Neural cell (in vitro differentiated cells): ENCODE measurements around the gene DZIP1L.

ENCODE experiments used
- EP300 ChIP-seq: fragments of 450-650 bp; conservative IDR thresholded peaks from 2 replicates; pipeline ENCODE4 v1.6.1; 2014; ENCODE audit warnings: antibody characterized with exemption, mild to moderate bottlenecking, moderate library complexity; ENCODE audit not compliant: poor library complexity, severe bottlenecking
- EZH2 ChIP-seq: fragments of 200-600, 300-800 bp; shearing (Covaris generic), sonication (generic); IDR thresholded peaks from 2 replicates; pipeline ENCODE4 v1.6.1; 2014; ENCODE audit warnings: antibody characterized with exemption, low read length, borderline replicate concordance, mild to moderate bottlenecking; ENCODE audit not compliant: insufficient read depth, poor library complexity, severe bottlenecking
- MXI1 ChIP-seq: fragments of 450-650 bp; conservative IDR thresholded peaks from 2 replicates; pipeline ENCODE4 v1.6.1; 2014; ENCODE audit warnings: antibody characterized with exemption, mild to moderate bottlenecking; ENCODE audit not compliant: poor library complexity, severe bottlenecking
- POLR2AphosphoS5 ChIP-seq: IDR thresholded peaks from 2 replicates; pipeline ENCODE4 v1.6.1; 2012
- RAD21 ChIP-seq: fragments of 450-650 bp; conservative IDR thresholded peaks from 2 replicates; pipeline ENCODE4 v1.6.1; 2014; ENCODE audit warnings: antibody characterized with exemption, mild to moderate bottlenecking, moderate library complexity
- TAF1 ChIP-seq: IDR thresholded peaks from 2 replicates; pipeline ENCODE4 v1.6.1; 2012; ENCODE audit warnings: low read depth
- TF ChIP-seq, protein P1 (sequence below): fragments of 450-650 bp; IDR thresholded peaks from 2 replicates; pipeline ENCODE4 v1.5.1; 2014; ENCODE audit warnings: antibody characterized with exemption, mild to moderate bottlenecking, moderate library complexity; ENCODE audit not compliant: poor library complexity, severe bottlenecking
- TF ChIP-seq, protein P2 (sequence below): IDR thresholded peaks from 2 replicates; pipeline ENCODE4 v1.6.1; 2012; ENCODE audit warnings: borderline replicate concordance

GRCh38 chr3:138060792-138061191 lies 54.6 kb downstream of the DZIP1L start:
- TF ChIP-seq, protein P1, sequence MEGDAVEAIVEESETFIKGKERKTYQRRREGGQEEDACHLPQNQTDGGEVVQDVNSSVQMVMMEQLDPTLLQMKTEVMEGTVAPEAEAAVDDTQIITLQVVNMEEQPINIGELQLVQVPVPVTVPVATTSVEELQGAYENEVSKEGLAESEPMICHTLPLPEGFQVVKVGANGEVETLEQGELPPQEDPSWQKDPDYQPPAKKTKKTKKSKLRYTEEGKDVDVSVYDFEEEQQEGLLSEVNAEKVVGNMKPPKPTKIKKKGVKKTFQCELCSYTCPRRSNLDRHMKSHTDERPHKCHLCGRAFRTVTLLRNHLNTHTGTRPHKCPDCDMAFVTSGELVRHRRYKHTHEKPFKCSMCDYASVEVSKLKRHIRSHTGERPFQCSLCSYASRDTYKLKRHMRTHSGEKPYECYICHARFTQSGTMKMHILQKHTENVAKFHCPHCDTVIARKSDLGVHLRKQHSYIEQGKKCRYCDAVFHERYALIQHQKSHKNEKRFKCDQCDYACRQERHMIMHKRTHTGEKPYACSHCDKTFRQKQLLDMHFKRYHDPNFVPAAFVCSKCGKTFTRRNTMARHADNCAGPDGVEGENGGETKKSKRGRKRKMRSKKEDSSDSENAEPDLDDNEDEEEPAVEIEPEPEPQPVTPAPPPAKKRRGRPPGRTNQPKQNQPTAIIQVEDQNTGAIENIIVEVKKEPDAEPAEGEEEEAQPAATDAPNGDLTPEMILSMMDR: no peak
- TF ChIP-seq POLR2AphosphoS5 (no peak), EZH2 (no peak), RAD21 (no peak), EP300 (no peak), TAF1 (no peak), MXI1 (no peak)
- TF ChIP-seq, protein P2, sequence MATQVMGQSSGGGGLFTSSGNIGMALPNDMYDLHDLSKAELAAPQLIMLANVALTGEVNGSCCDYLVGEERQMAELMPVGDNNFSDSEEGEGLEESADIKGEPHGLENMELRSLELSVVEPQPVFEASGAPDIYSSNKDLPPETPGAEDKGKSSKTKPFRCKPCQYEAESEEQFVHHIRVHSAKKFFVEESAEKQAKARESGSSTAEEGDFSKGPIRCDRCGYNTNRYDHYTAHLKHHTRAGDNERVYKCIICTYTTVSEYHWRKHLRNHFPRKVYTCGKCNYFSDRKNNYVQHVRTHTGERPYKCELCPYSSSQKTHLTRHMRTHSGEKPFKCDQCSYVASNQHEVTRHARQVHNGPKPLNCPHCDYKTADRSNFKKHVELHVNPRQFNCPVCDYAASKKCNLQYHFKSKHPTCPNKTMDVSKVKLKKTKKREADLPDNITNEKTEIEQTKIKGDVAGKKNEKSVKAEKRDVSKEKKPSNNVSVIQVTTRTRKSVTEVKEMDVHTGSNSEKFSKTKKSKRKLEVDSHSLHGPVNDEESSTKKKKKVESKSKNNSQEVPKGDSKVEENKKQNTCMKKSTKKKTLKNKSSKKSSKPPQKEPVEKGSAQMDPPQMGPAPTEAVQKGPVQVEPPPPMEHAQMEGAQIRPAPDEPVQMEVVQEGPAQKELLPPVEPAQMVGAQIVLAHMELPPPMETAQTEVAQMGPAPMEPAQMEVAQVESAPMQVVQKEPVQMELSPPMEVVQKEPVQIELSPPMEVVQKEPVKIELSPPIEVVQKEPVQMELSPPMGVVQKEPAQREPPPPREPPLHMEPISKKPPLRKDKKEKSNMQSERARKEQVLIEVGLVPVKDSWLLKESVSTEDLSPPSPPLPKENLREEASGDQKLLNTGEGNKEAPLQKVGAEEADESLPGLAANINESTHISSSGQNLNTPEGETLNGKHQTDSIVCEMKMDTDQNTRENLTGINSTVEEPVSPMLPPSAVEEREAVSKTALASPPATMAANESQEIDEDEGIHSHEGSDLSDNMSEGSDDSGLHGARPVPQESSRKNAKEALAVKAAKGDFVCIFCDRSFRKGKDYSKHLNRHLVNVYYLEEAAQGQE: no peak
